Embryonic facial prominence (tissue), 1 donor: ENCODE results near the gene DISP1.

Source experiments
- DNase-seq: peaks from one replicate; pipeline ENCODE4 v3.0.0-alpha.2; 2016; ENCODE audit errors: extremely low spot score

The DISP1 gene

GRCh38 chr1:222861062-222861461, 46.2 kb downstream of the DISP1 start:
- DNase-seq = no peak
